ENCODE measurements around the gene B3GNT9. TPM values are rescaled to one million over a fixed set of nuclear protein-coding genes. Genes with fewer than 3 reads are reported as not detected.

B3GNT9 gene
- total RNA-seq, 4 donors from 2014 or later: 2.8 to 5.9 (median 4.6) TPM

DNA sequence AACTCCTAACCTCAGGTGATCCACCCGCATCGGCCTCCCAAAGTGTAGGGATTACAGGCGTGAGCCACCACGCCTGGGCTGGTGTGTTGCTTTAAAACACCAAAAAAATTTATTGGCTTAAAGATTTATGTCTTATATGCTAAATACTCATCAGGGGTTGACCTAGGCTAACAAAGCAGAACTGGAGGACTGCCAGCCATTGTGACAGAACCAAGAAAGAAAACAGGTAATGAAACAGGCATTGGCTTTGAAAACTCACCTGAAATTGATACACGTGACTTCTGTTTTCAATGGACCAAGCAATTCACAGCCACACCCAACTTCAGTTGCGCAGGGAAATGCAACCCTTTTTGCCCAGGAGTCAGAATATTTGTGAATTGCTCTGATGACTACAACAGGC is 46.0 kb downstream of the B3GNT9 start:
- TF ChIP-seq CTCF (IDR thresholded peaks at IDR 0.05; ENCODE audit: low read depth): no peak

GRCh38 chr16:67104061-67104460 is 46.7 kb downstream of the B3GNT9 start:
- no peak for TF ChIP-seq CTCF (IDR thresholded peaks at IDR 0.05; ENCODE audit: low read depth)

DNA sequence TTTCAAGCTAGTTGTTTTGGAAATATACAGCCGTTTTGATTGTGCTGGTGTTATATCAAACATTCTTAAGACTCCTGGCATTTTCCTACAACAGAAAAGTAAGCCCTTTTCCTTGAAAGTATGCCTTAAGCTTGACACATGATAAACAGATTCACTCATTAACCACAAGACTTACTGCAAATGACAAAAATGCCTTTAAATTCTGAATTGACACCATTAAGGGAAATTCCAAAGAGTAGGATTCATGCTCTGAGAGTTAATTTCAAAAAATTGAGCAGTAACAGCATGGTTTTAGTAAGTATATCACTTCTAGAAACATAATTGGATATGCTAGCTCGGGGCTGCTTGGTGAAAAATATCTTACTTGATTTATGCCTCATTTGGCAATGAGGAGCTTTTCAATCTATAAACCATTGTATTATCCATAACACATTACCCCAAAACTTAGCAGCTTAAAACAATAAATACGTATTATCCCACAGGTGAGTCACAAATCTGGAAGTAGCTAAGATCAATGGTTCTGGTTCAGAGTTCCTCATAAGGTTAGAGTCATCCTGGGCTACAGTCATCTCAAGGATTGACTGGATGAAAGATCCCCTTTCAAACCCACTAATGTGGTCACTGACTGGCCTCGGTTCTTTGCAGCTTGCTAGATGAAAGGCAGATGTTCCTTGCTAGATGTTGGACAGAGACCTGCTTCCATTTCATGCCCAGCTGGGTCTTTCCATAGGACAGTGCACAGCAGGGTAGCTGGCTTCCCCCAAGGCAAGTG is 49.3 kb downstream of the B3GNT9 start:
- TF ChIP-seq CTCF (IDR thresholded peaks at IDR 0.05; ENCODE audit: low read depth): no peak

DNA sequence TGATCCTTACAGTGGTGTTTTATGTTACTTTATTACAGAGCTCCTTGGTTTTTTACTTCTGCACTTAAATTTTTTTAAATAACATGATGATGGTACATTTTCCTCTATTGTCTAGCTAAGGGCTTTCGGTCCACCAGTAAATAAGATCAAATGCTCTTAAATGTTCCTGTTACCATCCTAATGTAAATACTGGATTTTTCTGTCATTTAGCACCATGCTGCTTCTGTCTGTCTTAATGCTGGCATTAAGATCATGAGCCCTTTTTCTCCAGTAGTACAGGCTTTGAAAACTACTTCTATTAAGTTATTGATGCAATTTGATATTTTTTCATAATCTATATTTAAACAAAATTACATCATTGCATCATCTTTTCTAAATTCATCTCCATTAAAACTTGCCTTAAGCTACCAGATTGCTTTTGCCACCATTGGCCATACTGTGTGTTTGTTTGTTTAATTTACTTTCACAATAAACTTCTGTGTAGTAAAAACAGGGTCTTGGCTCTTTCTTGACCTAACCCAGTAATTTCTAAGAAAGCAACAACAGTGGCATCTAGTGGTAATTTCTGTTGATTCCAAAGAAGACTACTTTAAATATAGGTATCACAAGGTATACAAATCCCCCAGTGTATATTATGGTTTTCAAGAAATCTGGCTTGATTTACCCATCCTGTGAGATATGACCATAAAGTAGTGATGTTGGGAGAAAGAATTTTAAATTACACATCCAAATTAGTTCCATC is 50.1 kb downstream of the B3GNT9 start:
- no peak for TF ChIP-seq CTCF (IDR thresholded peaks at IDR 0.05; ENCODE audit: low read depth)

DNA sequence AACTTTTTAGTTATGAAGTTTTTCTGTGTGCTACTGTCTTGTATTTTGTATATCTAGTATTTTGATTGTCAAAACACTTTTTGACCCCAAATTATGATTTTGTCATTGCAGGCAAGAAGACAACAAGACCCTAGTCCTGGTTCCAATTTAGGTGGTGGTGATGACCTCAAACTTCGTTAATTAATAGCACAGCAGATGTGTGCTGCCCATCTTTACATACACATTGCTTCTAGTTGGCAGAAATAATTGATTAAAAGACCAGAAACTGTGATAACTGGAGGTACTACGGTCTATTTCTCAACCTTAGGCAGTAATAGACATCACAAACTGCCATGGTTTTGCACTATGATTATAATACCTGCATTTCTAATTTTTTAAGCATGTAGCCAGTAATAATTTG is 52.2 kb downstream of the B3GNT9 start:
- TF ChIP-seq CTCF (IDR thresholded peaks at IDR 0.05; ENCODE audit: low read depth): no peak

Other genes with a start within 250 kb of the B3GNT9 start
- not detected for gene CDH16, start 232.1 kb downstream of the B3GNT9 start, total RNA-seq
- 10 to 100 TPM in 2 of 4 donors, 1 to 10 TPM in 2; 2.4 to 15.9 (median 9.8) TPM for gene RRAD, start 225.5 kb downstream of the B3GNT9 start, total RNA-seq
- 10 to 100 TPM; 59.2 to 67.0 (median 63.7) TPM for gene CIAO2B, start 216.6 kb downstream of the B3GNT9 start, total RNA-seq
- 10 to 100 TPM; 26.9 to 56.7 (median 35.1) TPM for gene CES2, start 215.5 kb downstream of the B3GNT9 start, total RNA-seq
- 1 to 10 TPM in 3 of 4 donors, under 1 TPM in 1; 0.16 to 3.1 (median 1.9) TPM for gene CES3, start 189.7 kb downstream of the B3GNT9 start, total RNA-seq
- gene CES4A, start 162.4 kb downstream of the B3GNT9 start, total RNA-seq: 10 to 100 TPM in 1 of 4 donors, 1 to 10 TPM in 3; 5.4 to 25.2 (median 6.6) TPM
- 10 to 100 TPM; 35.2 to 46.2 (median 42.4) TPM for gene CBFB, start 121.8 kb downstream of the B3GNT9 start, total RNA-seq
- 10 to 100 TPM; 15.1 to 30.1 (median 19.1) TPM for gene PHAF1, start 41.1 kb downstream of the B3GNT9 start, total RNA-seq
- gene TRADD, start 8.9 kb upstream of the B3GNT9 start, total RNA-seq: 10 to 100 TPM in 3 of 4 donors, 1 to 10 TPM in 1; 6.7 to 42.3 (median 33.6) TPM
- gene FBXL8, start 9.0 kb upstream of the B3GNT9 start, total RNA-seq: 10 to 100 TPM in 3 of 4 donors, 1 to 10 TPM in 1; 4.2 to 13.2 (median 11.7) TPM
- 10 to 100 TPM; 17.3 to 44.3 (median 35.1) TPM for gene HSF4, start 13.7 kb upstream of the B3GNT9 start, total RNA-seq
- gene NOL3, start 19.5 kb upstream of the B3GNT9 start, total RNA-seq: 100 to 1,000 TPM in 1 of 4 donors, 10 to 100 TPM in 3; 22.9 to 106 (median 57.4) TPM
- gene MATCAP1, start 33.0 kb upstream of the B3GNT9 start, total RNA-seq: 10 to 100 TPM; 10.1 to 36.9 (median 12.5) TPM
- gene EXOC3L1, start 39.1 kb upstream of the B3GNT9 start, total RNA-seq: 10 to 100 TPM in 1 of 4 donors, 1 to 10 TPM in 2, under 1 TPM in 1; 0.17 to 13.8 (median 1.7) TPM
- gene E2F4, start 41.2 kb upstream of the B3GNT9 start, total RNA-seq: 10 to 100 TPM; 48.1 to 70.8 (median 58.9) TPM
- gene ELMO3, start 48.1 kb upstream of the B3GNT9 start, total RNA-seq: 1 to 10 TPM in 1 of 4 donors, under 1 TPM in 3; 0.51 to 1.5 (median 0.93) TPM
- 10 to 100 TPM; 21.9 to 36.1 (median 33.3) TPM for gene TMEM208, start 76.1 kb upstream of the B3GNT9 start, total RNA-seq
- 10 to 100 TPM; 10.3 to 83.3 (median 20.9) TPM for gene FHOD1, start 96.5 kb upstream of the B3GNT9 start, total RNA-seq
- gene SLC9A5, start 98.0 kb upstream of the B3GNT9 start, total RNA-seq: 1 to 10 TPM in 3 of 4 donors, not detected in 1; 1.0 to 2.3 (median 1.3) TPM
- gene PLEKHG4, start 128.5 kb upstream of the B3GNT9 start, total RNA-seq: 10 to 100 TPM in 2 of 4 donors, 1 to 10 TPM in 2; 2.4 to 13.2 (median 10.2) TPM
- gene KCTD19, start 175.7 kb upstream of the B3GNT9 start, total RNA-seq: under 1 TPM in 1 of 4 donors, not detected in 3; under 0.01 TPM
- gene LRRC36, start 175.8 kb upstream of the B3GNT9 start, total RNA-seq: under 1 TPM in 1 of 4 donors, not detected in 3; 0.17 TPM
- gene TPPP3, start 242.5 kb upstream of the B3GNT9 start, total RNA-seq: 1 to 10 TPM; 2.0 to 5.9 (median 2.6) TPM

Measured in subcutaneous adipose tissue (tissue), 4 donors.